Fibroblast of lung (primary cell): ENCODE data around the gene APRT. TPM values are rescaled to one million over a fixed set of nuclear protein-coding genes. Genes with fewer than 3 reads are reported as not detected.

ENCODE experiments used
- DNase-seq, 2 donors: peaks; one replicate each; pipeline versions ENCODE4 v3.0.0 to v3.0.0-alpha.2; 2010; ENCODE audit warnings: low read depth in 2 of 2
- H2AFZ ChIP-seq: 2 replicates; pipeline ENCODE4 v1.5.1; 2012; ENCODE audit warnings: low read length, control low read depth, inconsistent platforms
- H3K27ac ChIP-seq: 2 replicates; pipeline ENCODE4 v1.5.1; 2011; ENCODE audit warnings: low read length, control low read depth; ENCODE audit not compliant: insufficient read depth
- H3K27me3 ChIP-seq: 2 replicates; pipeline ENCODE4 v1.5.1; 2011; ENCODE audit warnings: mild to moderate bottlenecking, low read length; ENCODE audit not compliant: control insufficient read depth, insufficient read depth
- H3K36me3 ChIP-seq: 2 replicates; pipeline ENCODE4 v1.5.1; 2011; ENCODE audit warnings: low read length; ENCODE audit not compliant: control insufficient read depth, insufficient read depth
- H3K4me1 ChIP-seq: 2 replicates; pipeline ENCODE4 v1.5.1; 2011; ENCODE audit warnings: low read length; ENCODE audit not compliant: control insufficient read depth, insufficient read depth; ENCODE audit errors: extremely low read depth
- H3K4me2 ChIP-seq: 2 replicates; pipeline ENCODE4 v1.5.1; 2011; ENCODE audit warnings: low read length, control low read depth; ENCODE audit not compliant: insufficient read depth; ENCODE audit errors: extremely low read depth
- H3K4me3 ChIP-seq, 4 experiments: fragments of 200-600 bp in 1 of 4; sonication (generic) in 1 of 4; replicated peaks in 1 of 4; 2 replicates each; pipeline ENCODE4 v1.5.1; 2011 to 2016; ENCODE audit warnings: low read length in 4 of 4, low read depth in 3 of 4, mild to moderate bottlenecking in 3 of 4, control low read depth in 2 of 4, inconsistent platforms in 1 of 4, mixed read lengths in 1 of 4; ENCODE audit not compliant: insufficient read depth in 1 of 4; ENCODE audit errors: control extremely low read depth in 1 of 4
- H3K79me2 ChIP-seq: 2 replicates; pipeline ENCODE4 v1.5.1; 2012; ENCODE audit warnings: mild to moderate bottlenecking, low read length, inconsistent platforms; ENCODE audit not compliant: control insufficient read depth, insufficient read depth
- H3K9ac ChIP-seq: 2 replicates; pipeline ENCODE4 v1.5.1; 2011; ENCODE audit warnings: mild to moderate bottlenecking, low read length, control low read depth; ENCODE audit not compliant: insufficient read depth
- H3K9me3 ChIP-seq: 2 replicates; pipeline ENCODE4 v1.5.1; 2012; ENCODE audit warnings: low read depth, low read length; ENCODE audit not compliant: control insufficient read depth, insufficient read depth
- H4K20me1 ChIP-seq: 2 replicates; pipeline ENCODE4 v1.5.1; 2011; ENCODE audit warnings: low read length; ENCODE audit not compliant: control insufficient read depth, insufficient read depth; ENCODE audit errors: extremely low read depth
- CTCF ChIP-seq, 2 donors: IDR thresholded peaks in 1 of 2; conservative IDR thresholded peaks in 1 of 2; 1 replicate in 1 of 2; 2 replicates in 1 of 2; pipeline ENCODE4 v1.5.1; 2011 to 2012; ENCODE audit warnings: low read length in 2 of 2, control low read depth in 1 of 2, inconsistent platforms in 1 of 2, low read depth in 1 of 2, mild to moderate bottlenecking in 1 of 2
- EZH2 ChIP-seq: IDR thresholded peaks from 2 replicates; pipeline ENCODE4 v1.5.1; 2012; ENCODE audit warnings: low read length, control low read depth, mild to moderate bottlenecking; ENCODE audit errors: missing control alignments
- polyA plus RNA-seq, 2 donors: library from polyadenylated mRNA; depleted of rRNA in 1 of 2; stranded (reverse) in 1 of 2; unstranded in 1 of 2; fragments of >200 nt; gene quantifications; 2 replicates each; pipeline ENCODE4 v1.2.1, GENCODE V29; 2011 to 2012; ENCODE audit warnings: missing spikeins in 1 of 2
- total RNA-seq: library from RNA; depleted of rRNA; stranded (reverse); fragments of >200 nt; gene quantifications from 2 replicates; pipeline ENCODE4 v1.2.1, GENCODE V29; 2014

The APRT gene
- total and polyA plus RNA-seq, 2 donors (not counting 1 experiment from before 2014, with no cell fraction given) = 39.2 to 95.6 TPM

- TF ChIP-seq CTCF (conservative IDR thresholded peaks at IDR 0.05 in 1 of 2, IDR thresholded peaks at IDR 0.05 in 1 of 2; ENCODE audit: low read depth in 1 of 2, low read length in 2 of 2) = peak; percentile 73 to 89
- no peak for TF ChIP-seq EZH2
- Histone ChIP-seq H3K36me3 (peaks cover 7% of the 10 kb centered on the region), H3K4me1 (peaks cover 4% of the 10 kb centered on the region), H4K20me1 (no peaks in the 10 kb centered on the region), H3K9me3 (no peaks in the 10 kb centered on the region), H3K9ac (peak overlapping the region; percentile 71), H3K4me2 (peak overlapping the region; percentile 55), H3K4me3 (peak overlapping the region; percentile 90 to 97 (median 92)), H3K27me3 (no peaks in the 10 kb centered on the region), H3K79me2 (peaks cover 5% of the 10 kb centered on the region), H2AFZ (no peak overlapping the region), H3K27ac (no peak overlapping the region)
- peak; percentile 66 to 76 for DNase-seq
Observed at GRCh38 chr16:88857728-88858339, 46.1 kb upstream of the APRT start.

- no peaks in the 10 kb centered on the region for H3K27me3 ChIP-seq
- no peak for TF ChIP-seq CTCF (conservative IDR thresholded peaks at IDR 0.05 in 1 of 2, IDR thresholded peaks at IDR 0.05 in 1 of 2; ENCODE audit: low read depth in 1 of 2, low read length in 2 of 2)
- TF ChIP-seq EZH2 = no peak
- H3K27ac ChIP-seq = peak within 1 kb of the TSS; percentile 53
- peak within 1 kb of the TSS; percentile 90 to 97 (median 92) for H3K4me3 ChIP-seq
- peak; percentile 82 to 95 for DNase-seq
- H3K36me3 ChIP-seq = peaks cover 4% of the 10 kb centered on the region
- peaks cover 5% of the 10 kb centered on the region for H3K79me2 ChIP-seq
- H3K9ac ChIP-seq = peak within 1 kb of the TSS; percentile 71
- peak within 1 kb of the TSS; percentile 86 for H3K4me2 ChIP-seq
- H2AFZ ChIP-seq = peak within 1 kb of the TSS; percentile 89
- no peaks in the 10 kb centered on the region for H4K20me1 ChIP-seq
- H3K9me3 ChIP-seq = no peaks in the 10 kb centered on the region
- H3K4me1 ChIP-seq = peaks cover 4% of the 10 kb centered on the region
Observed at GRCh38 chr16:88856828-88857727, 45.4 kb upstream of the APRT start, which contains the start of the genes GALNS and TRAPPC2L. Gene GALNS (minus strand): TSS chr16:88856947. CDS start chr16:88856877, 70 bp downstream. Gene TRAPPC2L (plus strand): TSS chr16:88857127. CDS start chr16:88857151, 24 bp downstream.
